NCI-H748 (cell line): ENCODE data around the gene CADM1.
A peak's percentile ranks its signal among the peaks of the same experiment; 100 is the strongest.

ENCODE experiments used
- DNase-seq: peaks from one replicate; lab custom pipeline; 2025; ENCODE audit not compliant: unreplicated experiment; lab: John Stamatoyannopoulos, UW

The CADM1 gene

DNA sequence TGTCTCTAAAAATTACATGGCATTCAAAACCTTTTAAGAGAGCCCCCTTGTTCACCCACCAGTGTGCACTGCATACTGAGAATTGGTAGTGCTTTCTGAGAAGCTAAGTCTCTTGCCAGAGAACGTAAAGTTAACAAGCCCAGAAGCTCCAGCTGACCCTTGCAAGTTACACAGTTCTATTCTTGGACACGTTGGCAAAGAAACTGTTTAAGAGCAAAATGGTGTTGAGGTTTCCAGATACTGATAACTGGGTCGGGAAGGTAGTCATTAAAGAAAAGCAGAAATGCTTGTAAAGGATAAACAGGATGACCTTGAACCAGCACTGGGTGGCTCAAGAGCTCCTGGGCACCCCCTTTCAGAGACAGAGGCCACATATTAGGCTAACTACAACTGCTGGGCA, 284.8 kb downstream of the CADM1 start:
- DNase-seq, result no peak

- no peak for DNase-seq
Observed at GRCh38 chr11:115217726-115218311, 286.4 kb downstream of the CADM1 start.

DNA sequence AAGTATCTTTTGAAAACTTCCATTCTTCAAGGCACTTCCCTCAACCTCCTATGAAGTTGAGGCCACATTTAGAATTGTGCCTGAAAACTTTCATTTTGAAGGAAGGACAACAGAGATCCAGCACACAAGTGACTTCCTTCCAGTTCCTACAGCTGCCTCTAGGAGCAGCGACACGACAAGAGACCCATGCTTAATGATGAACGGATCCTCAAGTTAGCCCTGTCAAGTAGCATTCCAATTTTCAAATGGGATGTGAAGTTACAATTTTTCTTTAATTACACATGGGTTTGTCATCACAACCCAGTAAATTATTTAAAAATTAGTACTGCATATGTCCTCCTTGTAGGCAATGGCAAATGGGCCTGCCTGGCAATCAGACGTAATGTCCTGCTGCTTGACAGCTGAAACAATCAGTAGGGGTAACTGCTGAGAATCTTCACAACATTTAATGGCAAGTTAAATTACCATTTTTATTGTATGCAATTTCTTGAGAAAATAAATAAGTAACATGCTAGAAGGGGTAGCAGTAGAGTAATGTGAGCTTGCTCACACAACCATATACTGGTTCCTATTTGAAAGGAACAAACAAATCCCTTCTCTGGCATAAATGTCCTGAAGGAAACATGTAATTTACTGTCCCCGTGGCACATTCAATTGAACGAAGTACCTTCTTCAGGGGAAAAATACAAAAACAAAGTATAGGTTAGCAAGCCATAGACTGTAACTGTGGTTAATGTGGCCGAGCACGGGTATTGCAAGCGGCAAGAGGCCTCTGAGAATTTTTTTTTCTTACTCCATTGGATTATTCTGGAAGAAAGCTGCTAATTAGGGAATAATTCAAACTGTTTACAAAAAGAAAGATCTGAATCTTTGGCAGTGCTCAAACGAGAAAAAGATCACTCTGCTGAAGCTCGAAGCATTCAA, 288.3 kb downstream of the CADM1 start:
- DNase-seq, result no peak

- DNase-seq, result no peak
Observed at GRCh38 chr11:115214644-115215234, 289.5 kb downstream of the CADM1 start.

- DNase-seq, result no peak
Observed at GRCh38 chr11:115213007-115213406, 291.2 kb downstream of the CADM1 start.

- DNase-seq, result no peak
Observed at GRCh38 chr11:115208808-115209259, 295.4 kb downstream of the CADM1 start.

GRCh38 chr11:115207916-115208315, 296.3 kb downstream of the CADM1 start:
- no peak for DNase-seq

GRCh38 chr11:115207166-115207591, 297.0 kb downstream of the CADM1 start:
- no peak for DNase-seq

DNA sequence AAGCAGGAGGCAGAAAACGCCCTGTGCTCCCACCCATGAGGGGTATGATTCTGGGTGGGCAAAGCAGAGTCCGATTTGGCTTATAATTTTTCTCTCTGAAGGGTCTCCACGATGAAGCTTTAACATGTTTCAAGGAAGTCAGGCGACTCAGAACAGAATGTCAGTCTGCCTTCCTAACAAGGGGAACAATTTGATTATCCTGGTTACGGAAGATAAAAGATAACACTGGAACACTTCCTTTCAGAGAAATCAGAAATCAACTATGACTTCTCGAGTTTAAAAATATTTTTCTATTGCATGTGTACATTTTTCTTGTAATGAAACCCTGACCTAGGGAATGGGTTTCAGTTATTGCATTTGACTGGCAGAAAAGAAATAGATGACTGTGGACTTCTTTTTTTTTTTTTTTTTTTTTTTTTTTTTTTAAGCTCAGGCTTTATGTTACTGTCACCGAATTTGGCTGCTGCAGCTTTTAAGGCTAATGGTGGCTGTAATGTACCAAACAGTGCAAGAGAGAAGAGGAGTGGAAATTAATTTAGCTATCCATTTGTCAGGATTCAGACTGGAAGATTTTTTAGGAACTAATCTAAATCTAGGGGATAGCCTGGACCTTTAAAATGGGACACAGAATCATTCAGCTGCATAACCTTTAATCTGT, 297.7 kb downstream of the CADM1 start:
- DNase-seq, result no peak

GRCh38 chr11:115202900-115203552, 301.2 kb downstream of the CADM1 start:
- no peak for DNase-seq

DNA sequence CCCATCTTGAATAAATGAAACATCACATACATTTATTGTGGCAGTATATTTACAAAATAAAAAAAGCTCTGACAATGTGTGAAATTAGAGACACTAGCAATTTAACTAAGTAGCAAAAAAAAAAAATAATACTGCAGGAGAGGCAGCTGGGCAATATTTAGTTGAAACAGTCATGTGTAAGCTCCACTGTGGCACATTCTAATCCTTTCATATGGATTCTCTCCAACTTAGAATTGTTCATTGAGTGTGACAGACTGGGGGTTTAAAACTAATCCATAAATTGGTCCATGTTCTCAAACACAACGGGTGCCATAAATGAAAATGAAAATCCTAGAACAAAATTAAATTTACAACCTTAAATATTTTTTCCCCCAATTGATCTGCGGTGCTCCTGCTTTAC, 302.1 kb downstream of the CADM1 start:
- no peak for DNase-seq

GRCh38 chr11:115201111-115201792, 303.0 kb downstream of the CADM1 start:
- DNase-seq, result no peak

- no peak for DNase-seq
Observed at GRCh38 chr11:115199481-115200069, 304.6 kb downstream of the CADM1 start.

GRCh38 chr11:115198321-115198741, 305.9 kb downstream of the CADM1 start:
- DNase-seq, result peak; percentile 60

GRCh38 chr11:115197433-115197832, 306.8 kb downstream of the CADM1 start:
- no peak for DNase-seq

DNA sequence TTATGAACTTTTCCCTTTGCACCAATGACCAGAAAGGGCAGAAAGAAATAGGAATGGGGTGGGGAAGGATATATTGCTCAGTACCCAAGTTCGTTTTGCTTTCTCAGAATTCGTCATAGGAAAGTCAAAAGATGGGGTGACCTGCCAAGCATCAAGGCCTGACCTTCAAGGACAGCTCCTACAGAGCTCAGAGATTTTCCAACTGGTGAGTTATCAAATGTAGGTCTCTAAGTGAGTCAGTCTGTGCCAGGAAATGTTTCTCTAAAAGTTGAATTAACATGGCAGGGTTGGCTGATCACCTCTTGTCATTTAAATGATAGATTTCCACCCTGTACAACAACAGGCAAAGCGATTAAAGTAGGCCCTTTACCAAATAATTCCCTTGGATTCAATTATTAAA, 307.2 kb downstream of the CADM1 start:
- DNase-seq, result no peak

DNA sequence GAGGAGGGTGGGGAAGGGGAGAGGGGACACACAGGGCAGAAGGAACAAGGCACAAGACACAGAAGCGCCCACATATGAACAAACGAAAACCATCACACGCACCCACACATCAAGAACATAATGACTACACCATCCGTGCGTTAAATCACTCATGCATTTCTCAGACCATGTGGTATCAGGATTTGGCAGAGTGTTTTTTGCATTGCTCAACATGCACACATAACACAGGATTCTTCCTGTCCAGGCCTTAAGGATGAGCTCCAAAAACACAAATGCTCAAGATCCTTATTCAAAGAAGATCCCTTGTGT, 309.5 kb downstream of the CADM1 start:
- DNase-seq, result no peak

DNA sequence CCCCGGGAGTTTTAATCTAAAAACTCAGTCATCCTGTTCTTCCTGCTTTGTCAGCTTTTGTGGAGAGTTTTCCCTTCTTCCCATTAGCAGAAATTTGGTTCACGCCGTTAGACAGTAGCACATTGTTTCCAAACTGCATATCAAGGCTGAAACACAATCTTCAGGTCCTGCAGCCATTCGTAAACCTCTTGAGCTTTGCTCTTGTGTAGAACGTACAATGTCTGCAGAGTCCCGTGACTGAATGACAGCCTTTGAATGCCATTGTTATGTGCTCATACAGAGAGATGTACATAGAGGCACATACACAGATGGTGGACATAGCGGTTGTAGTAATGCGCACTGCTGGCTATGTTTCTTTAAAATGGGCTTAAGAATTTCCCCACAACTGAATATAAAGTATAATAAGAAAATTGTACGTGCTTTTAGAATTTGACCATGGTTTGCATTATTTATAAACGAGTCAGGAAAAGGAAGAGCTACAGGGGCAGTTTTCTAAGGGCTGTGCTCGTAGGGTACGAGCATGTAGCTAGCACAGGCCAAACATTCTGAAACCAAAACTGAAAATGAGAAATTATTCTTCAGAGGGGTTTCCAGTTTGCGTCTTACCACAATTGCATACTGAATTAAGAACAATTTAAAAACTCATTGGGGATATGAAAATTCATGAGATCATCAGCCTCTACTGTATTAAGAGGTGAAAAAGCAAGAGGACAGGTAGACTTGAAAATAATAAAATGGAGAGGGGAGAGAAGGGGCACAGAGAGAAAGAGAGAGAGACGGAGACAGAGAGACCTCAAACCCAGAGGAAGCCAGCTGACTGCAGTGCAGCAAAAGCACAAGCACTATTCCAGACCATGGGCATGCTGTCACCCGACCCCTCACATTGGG, 310.1 kb downstream of the CADM1 start:
- DNase-seq, result no peak

- no peak for DNase-seq
Observed at GRCh38 chr11:115191761-115192160, 312.5 kb downstream of the CADM1 start.
